Peyer's patch (tissue), 4 donors: ENCODE measurements around the gene ATP2B2. TPM values are rescaled to one million over a fixed set of nuclear protein-coding genes. Genes with fewer than 3 reads are reported as not detected.

ENCODE experiments used
- DNase-seq, 3 donors: peaks; one replicate each; pipeline ENCODE4 v3.0.0-alpha.2; 2017 to 2019
- H3K27ac ChIP-seq, 4 donors: fragments of 200-600 bp; sonication (generic); one replicate each; pipeline ENCODE4 v1.5.1; 2016 to 2019
- H3K27me3 ChIP-seq, 2 donors: fragments of 200-600 bp; sonication (generic); one replicate each; pipeline ENCODE4 v1.5.1; 2019
- H3K36me3 ChIP-seq, 3 donors: fragments of 200-600 bp; sonication (generic); one replicate each; pipeline ENCODE4 v1.5.1; 2016 to 2019
- H3K4me1 ChIP-seq, 4 donors: fragments of 200-600 bp; sonication (generic); one replicate each; pipeline ENCODE4 v1.5.1; 2016 to 2019
- H3K4me3 ChIP-seq, 4 donors: fragments of 200-600 bp; sonication (generic); 1 replicate in 3 of 4; 2 replicates in 1 of 4; pipeline ENCODE4 v1.5.1; 2016 to 2019; ENCODE audit warnings: mild to moderate bottlenecking in 1 of 4
- H3K9me3 ChIP-seq, 4 donors: fragments of 200-600 bp; sonication (generic); one replicate each; pipeline ENCODE4 v1.5.1; 2016 to 2019; ENCODE audit warnings: mild to moderate bottlenecking in 1 of 4
- POLR2A ChIP-seq, 2 donors: fragments of 450-650 bp; IDR thresholded peaks; one replicate each; pipeline ENCODE4 v1.5.1; 2017; ENCODE audit warnings: antibody characterized with exemption in 2 of 2, mild to moderate bottlenecking in 2 of 2, moderate library complexity in 2 of 2
- total RNA-seq, 4 donors: library from RNA; depleted of rRNA; stranded (reverse); fragments of >200 nt; gene quantifications; one replicate each; pipeline ENCODE4 v1.1.0, GENCODE V29; 2016
- TF ChIP-seq, protein P1 (sequence below), 6 experiments: fragments of 450-650 bp in 4 of 6; fragments of 200-600 bp in 2 of 6; sonication (generic) in 1 of 6; IDR thresholded peaks; one replicate each; pipeline ENCODE4 v1.5.1; 2017 to 2019; ENCODE audit warnings: antibody characterized with exemption in 6 of 6, mild to moderate bottlenecking in 3 of 6, moderate library complexity in 1 of 6

Gene ATP2B2
- total RNA-seq, 4 donors from 2014 or later: not detected

DNA sequence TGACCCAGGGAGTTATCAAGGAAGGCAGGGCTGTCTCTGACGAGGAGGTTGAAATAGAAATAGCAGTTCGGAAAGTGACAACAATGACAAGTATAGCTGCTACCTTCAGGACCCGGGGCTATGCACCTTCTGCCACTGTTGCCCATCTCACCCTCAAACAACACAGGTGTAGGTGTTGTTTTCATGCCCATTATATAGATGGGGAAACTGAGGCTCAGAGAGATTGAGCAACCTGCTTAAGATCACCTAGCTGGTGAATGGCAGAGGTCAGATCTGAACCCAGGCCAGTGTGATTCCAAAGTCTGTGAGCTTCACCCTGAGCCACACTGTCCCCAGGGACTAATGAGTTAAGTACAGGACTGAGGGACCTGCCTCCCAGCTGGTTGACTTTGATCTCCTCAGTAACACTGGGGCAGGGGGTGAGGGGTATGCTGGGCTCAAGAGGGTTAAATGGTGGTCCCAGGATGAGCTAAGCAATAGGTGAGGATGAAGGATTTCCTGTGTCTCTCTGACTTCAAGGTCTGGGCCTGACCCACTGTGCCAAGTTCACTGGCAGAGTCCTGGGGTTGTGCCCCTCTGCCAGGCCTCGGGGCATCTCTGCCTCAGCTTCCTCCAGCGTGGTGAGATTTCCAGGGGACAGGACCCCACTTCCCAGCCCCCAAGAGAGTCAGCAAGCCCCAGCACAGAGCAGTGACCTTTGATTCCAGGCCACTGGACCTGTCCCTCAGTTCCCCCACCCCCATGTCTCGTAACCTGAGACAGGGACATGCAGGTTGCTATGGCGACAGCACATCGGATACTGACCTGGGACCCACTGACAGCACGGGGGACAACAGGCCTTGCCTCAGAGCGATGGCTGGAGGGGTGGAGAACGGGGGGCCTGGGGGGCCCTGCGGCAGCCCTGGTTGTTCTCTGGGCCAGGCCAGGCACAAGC, 35.0 kb downstream of the ATP2B2 start:
- Histone ChIP-seq H3K4me3 (no peak overlapping the region), H3K27ac (no peak overlapping the region), H3K27me3 (no peaks in the 10 kb centered on the region), H3K4me1 (no peaks in the 10 kb centered on the region), H3K9me3 (no peaks in the 10 kb centered on the region), H3K36me3 (no peaks in the 10 kb centered on the region)
- DNase-seq: no peak
- no peak for TF ChIP-seq POLR2A (IDR thresholded peaks at IDR 0.05)
- TF ChIP-seq, protein P1, sequence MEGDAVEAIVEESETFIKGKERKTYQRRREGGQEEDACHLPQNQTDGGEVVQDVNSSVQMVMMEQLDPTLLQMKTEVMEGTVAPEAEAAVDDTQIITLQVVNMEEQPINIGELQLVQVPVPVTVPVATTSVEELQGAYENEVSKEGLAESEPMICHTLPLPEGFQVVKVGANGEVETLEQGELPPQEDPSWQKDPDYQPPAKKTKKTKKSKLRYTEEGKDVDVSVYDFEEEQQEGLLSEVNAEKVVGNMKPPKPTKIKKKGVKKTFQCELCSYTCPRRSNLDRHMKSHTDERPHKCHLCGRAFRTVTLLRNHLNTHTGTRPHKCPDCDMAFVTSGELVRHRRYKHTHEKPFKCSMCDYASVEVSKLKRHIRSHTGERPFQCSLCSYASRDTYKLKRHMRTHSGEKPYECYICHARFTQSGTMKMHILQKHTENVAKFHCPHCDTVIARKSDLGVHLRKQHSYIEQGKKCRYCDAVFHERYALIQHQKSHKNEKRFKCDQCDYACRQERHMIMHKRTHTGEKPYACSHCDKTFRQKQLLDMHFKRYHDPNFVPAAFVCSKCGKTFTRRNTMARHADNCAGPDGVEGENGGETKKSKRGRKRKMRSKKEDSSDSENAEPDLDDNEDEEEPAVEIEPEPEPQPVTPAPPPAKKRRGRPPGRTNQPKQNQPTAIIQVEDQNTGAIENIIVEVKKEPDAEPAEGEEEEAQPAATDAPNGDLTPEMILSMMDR (IDR thresholded peaks at IDR 0.05): no peak

DNA sequence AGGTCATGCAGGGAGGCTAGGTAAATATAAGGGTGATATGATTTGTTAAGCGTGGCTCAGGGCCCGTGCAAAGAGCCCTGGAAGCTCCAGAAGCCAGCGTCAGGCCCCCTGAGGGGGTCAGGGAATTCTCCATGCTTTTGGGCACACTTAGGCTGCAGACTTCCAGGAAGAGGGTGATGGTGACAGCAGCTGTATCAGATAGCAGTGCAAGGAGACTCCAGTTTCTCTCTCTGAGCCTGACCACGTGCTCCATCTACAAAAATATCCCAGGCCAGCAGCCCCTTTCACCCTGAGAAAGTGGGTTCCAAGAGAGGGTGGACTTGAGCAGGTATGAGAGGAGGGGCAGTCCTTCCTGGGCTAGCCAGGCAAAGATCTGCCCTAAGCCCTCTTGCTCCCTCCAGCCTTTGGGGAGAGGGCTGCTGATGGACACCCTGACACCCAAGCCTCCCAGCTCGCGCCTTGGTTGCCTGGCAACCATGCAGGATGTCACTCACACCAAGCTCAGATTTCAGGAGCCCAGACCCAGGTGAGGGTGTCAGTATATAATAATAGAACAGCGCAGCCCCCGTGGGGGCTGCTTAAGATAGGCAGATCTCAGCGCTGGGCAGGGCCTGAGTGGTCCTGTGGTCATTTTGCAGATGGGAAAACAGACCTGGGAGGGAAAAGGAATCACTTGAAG, 35.8 kb downstream of the ATP2B2 start:
- H3K27me3 ChIP-seq: no peaks in the 10 kb centered on the region

DNA sequence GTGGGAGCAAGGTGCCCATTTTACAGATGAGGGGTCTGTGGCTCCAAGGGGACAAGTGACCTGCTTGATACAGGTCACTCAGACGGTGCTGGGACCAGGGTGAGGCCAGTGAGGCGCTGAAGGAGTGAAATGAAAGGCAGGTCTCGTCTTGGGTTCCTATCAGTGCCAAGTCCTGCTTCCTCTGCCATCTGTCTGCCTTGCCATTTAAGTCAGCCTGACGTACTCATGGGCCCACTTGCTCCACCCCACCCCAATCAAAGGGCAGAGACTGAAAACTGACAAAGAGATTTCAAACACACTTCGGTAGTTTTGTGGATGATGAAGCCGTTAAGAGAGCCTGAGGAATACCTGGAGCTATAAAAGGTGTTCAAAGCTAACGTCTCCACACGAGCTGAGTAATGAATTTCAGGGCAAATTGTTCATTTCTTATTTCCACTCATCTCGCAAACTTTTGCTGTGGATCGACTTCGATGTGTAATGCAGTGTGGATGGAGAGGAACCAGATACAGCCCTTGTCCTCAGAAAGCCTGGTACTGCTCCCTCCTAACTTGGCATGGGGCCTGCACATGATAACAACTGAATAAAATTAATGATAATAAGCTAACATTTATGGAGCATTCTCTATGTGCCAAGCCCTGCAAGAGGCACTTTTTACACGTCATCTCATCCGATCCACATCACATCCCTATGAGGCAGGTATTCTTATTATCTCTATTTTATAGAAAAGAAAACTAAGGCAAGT, 36.6 kb downstream of the ATP2B2 start:
- H3K4me1 ChIP-seq: no peaks in the 10 kb centered on the region
- no peaks in the 10 kb centered on the region for H3K36me3 ChIP-seq
- no peak overlapping the region for H3K27ac ChIP-seq
- no peaks in the 10 kb centered on the region for H3K9me3 ChIP-seq
- TF ChIP-seq, protein P1 (IDR thresholded peaks at IDR 0.05): no peak
- TF ChIP-seq POLR2A (IDR thresholded peaks at IDR 0.05): no peak
- no peaks in the 10 kb centered on the region for H3K27me3 ChIP-seq
- DNase-seq: no peak
- no peak overlapping the region for H3K4me3 ChIP-seq

More for the DNA sequence above, 35.8 kb downstream of the ATP2B2 start:
- TF ChIP-seq, protein P1 (IDR thresholded peaks at IDR 0.05): no peak
- TF ChIP-seq POLR2A (IDR thresholded peaks at IDR 0.05): no peak
- Histone ChIP-seq H3K27ac (no peak overlapping the region), H3K36me3 (no peaks in the 10 kb centered on the region), H3K4me1 (no peaks in the 10 kb centered on the region), H3K9me3 (no peaks in the 10 kb centered on the region), H3K4me3 (no peak overlapping the region)
- no peak for DNase-seq

DNA sequence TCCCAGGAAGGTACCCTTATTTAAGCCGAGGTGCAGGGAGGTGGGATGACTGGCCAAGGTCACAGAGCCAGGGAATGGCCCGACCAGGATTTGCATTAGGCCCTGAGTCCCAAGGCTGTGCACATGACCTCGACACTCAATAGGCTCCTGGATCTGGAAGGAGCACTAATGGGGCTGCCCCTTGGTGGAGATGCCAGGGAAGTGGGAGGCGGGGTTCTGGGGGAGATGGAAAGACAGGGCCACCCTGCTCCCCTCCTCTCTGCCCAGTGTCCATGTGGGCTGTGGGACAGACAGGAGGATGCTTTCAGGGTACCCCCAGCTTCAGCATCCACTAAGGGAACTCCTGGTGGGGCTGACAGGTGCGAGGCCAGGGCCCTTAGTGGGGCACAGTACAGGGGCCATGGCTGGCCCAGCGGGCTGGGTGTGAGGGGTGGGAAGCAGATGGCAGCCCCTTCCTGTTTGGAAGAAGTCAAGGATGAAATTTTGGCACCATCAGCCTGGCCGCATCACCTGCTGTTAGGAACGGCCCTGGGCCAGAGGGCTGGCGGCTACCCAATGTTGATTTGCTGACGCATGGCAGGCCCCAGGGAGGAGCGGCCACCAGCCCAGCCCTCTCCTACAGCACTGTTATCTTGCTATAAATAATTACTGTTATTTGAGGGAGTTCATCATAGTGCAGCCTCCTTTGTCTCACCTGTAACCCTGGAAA, 37.3 kb downstream of the ATP2B2 start:
- H3K4me1 ChIP-seq: no peaks in the 10 kb centered on the region
- H3K36me3 ChIP-seq: no peaks in the 10 kb centered on the region
- TF ChIP-seq, protein P1 (IDR thresholded peaks at IDR 0.05): no peak
- TF ChIP-seq POLR2A (IDR thresholded peaks at IDR 0.05): no peak
- H3K27me3 ChIP-seq: no peaks in the 10 kb centered on the region
- DNase-seq: no peak
- no peak overlapping the region for H3K27ac ChIP-seq
- H3K4me3 ChIP-seq: no peak overlapping the region
- no peaks in the 10 kb centered on the region for H3K9me3 ChIP-seq

DNA sequence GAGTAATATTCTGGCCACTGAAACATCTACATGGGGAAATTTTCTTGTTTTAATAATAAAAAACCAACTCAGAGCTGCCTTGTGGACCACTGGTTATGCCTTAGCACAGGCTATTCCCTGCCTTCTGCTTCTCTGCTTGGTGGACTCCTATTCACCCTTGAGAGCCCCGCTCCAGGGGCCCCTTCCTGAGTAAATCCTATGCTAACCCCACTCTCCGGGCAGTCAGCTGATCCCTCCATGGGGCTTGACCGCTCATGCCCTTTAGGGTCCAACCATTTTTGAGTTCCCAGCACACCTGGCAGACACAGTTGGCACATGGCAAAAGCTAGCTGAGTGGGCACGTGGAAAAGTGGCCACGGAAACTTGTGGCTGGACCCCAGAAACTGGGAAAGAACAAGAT, 38.2 kb downstream of the ATP2B2 start:
- Histone ChIP-seq H3K27me3 (no peaks in the 10 kb centered on the region), H3K4me3 (no peak overlapping the region), H3K4me1 (no peaks in the 10 kb centered on the region), H3K9me3 (no peaks in the 10 kb centered on the region), H3K36me3 (no peaks in the 10 kb centered on the region), H3K27ac (no peak overlapping the region)
- no peak for DNase-seq
- TF ChIP-seq, protein P1 (IDR thresholded peaks at IDR 0.05): no peak
- TF ChIP-seq POLR2A (IDR thresholded peaks at IDR 0.05): no peak
